Peyer's patch (tissue), 4 donors: Measurements from ENCODE around the gene DDR2. TPM values are rescaled to one million over a fixed set of nuclear protein-coding genes. Genes with fewer than 3 reads are reported as not detected.
A peak's percentile ranks its signal among the peaks of the same experiment; 100 is the strongest.

Source experiments
- DNase-seq, 3 donors: peaks; one replicate each; pipeline ENCODE4 v3.0.0-alpha.2; 2017 to 2019
- H3K27ac ChIP-seq, 4 donors: fragments of 200-600 bp; sonication (generic); one replicate each; pipeline ENCODE4 v1.5.1; 2016 to 2019
- H3K27me3 ChIP-seq, 2 donors: fragments of 200-600 bp; sonication (generic); one replicate each; pipeline ENCODE4 v1.5.1; 2019
- H3K36me3 ChIP-seq, 3 donors: fragments of 200-600 bp; sonication (generic); one replicate each; pipeline ENCODE4 v1.5.1; 2016 to 2019
- H3K4me1 ChIP-seq, 4 donors: fragments of 200-600 bp; sonication (generic); one replicate each; pipeline ENCODE4 v1.5.1; 2016 to 2019
- H3K4me3 ChIP-seq, 4 donors: fragments of 200-600 bp; sonication (generic); 1 replicate in 3 of 4; 2 replicates in 1 of 4; pipeline ENCODE4 v1.5.1; 2016 to 2019; ENCODE audit warnings: mild to moderate bottlenecking in 1 of 4
- H3K9me3 ChIP-seq, 4 donors: fragments of 200-600 bp; sonication (generic); one replicate each; pipeline ENCODE4 v1.5.1; 2016 to 2019; ENCODE audit warnings: mild to moderate bottlenecking in 1 of 4
- CTCF ChIP-seq, 6 experiments: fragments of 450-650 bp in 4 of 6; fragments of 200-600 bp in 2 of 6; sonication (generic) in 1 of 6; IDR thresholded peaks; one replicate each; pipeline ENCODE4 v1.5.1; 2017 to 2019; ENCODE audit warnings: antibody characterized with exemption in 6 of 6, mild to moderate bottlenecking in 3 of 6, moderate library complexity in 1 of 6
- POLR2A ChIP-seq, 2 donors: fragments of 450-650 bp; IDR thresholded peaks; one replicate each; pipeline ENCODE4 v1.5.1; 2017; ENCODE audit warnings: antibody characterized with exemption in 2 of 2, mild to moderate bottlenecking in 2 of 2, moderate library complexity in 2 of 2
- total RNA-seq, 4 donors: library from RNA; depleted of rRNA; stranded (reverse); fragments of >200 nt; gene quantifications; one replicate each; pipeline ENCODE4 v1.1.0, GENCODE V29; 2016

DDR2 gene
- total RNA-seq, 4 donors from 2014 or later = 14.9 to 112 (median 37.2) TPM

- peak in 1 of 3 donors; percentile 57 for DNase-seq
- TF ChIP-seq CTCF (IDR thresholded peaks at IDR 0.05) = no peak
- TF ChIP-seq POLR2A (IDR thresholded peaks at IDR 0.05) = no peak
- H3K27me3 ChIP-seq = no peaks in the 10 kb centered on the region
- no peaks in the 10 kb centered on the region for H3K36me3 ChIP-seq
- no peak overlapping the region for H3K4me3 ChIP-seq
- peak overlapping the region in 3 of 4 donors; percentile 25 to 66 (median 63) for H3K27ac ChIP-seq
- H3K9me3 ChIP-seq = no peaks in the 10 kb centered on the region
- H3K4me1 ChIP-seq = peaks cover 0 to 14% (median 0%) of the 10 kb centered on the region in 4 donors
Measured at GRCh38 chr1:162696286-162696862, 64.1 kb downstream of the DDR2 start.

- Histone ChIP-seq H3K27me3 (no peaks in the 10 kb centered on the region), H3K27ac (peak overlapping the region in 2 of 4 donors; percentile 14 to 66), H3K9me3 (no peaks in the 10 kb centered on the region), H3K36me3 (no peaks in the 10 kb centered on the region), H3K4me3 (no peak overlapping the region), H3K4me1 (peaks cover 0 to 14% (median 0%) of the 10 kb centered on the region in 4 donors)
- TF ChIP-seq POLR2A (IDR thresholded peaks at IDR 0.05) = no peak
- TF ChIP-seq CTCF (IDR thresholded peaks at IDR 0.05) = no peak
- DNase-seq = no peak
Measured at GRCh38 chr1:162697140-162697895, 65.1 kb downstream of the DDR2 start.

- Histone ChIP-seq H3K9me3 (no peaks in the 10 kb centered on the region), H3K4me3 (no peak overlapping the region), H3K27ac (no peak overlapping the region), H3K36me3 (no peaks in the 10 kb centered on the region), H3K27me3 (no peaks in the 10 kb centered on the region), H3K4me1 (peaks cover 0 to 14% (median 0%) of the 10 kb centered on the region in 4 donors)
- DNase-seq = no peak
- no peak for TF ChIP-seq CTCF (IDR thresholded peaks at IDR 0.05)
- TF ChIP-seq POLR2A (IDR thresholded peaks at IDR 0.05) = no peak
Measured at GRCh38 chr1:162699366-162699765, 67.1 kb downstream of the DDR2 start.

GRCh38 chr1:162700131-162700530, 67.9 kb downstream of the DDR2 start:
- Histone ChIP-seq H3K27me3 (no peaks in the 10 kb centered on the region), H3K9me3 (no peaks in the 10 kb centered on the region), H3K4me1 (peaks cover 0 to 20% (median 0%) of the 10 kb centered on the region in 4 donors), H3K27ac (no peak overlapping the region), H3K36me3 (no peaks in the 10 kb centered on the region), H3K4me3 (no peak overlapping the region)
- no peak for DNase-seq
- no peak for TF ChIP-seq CTCF (IDR thresholded peaks at IDR 0.05)

- H3K4me1 ChIP-seq = peaks cover 0 to 21% (median 0%) of the 10 kb centered on the region in 4 donors
- DNase-seq = no peak
- H3K4me3 ChIP-seq = no peak overlapping the region
- no peaks in the 10 kb centered on the region for H3K9me3 ChIP-seq
- TF ChIP-seq CTCF (IDR thresholded peaks at IDR 0.05) (no peak), POLR2A (IDR thresholded peaks at IDR 0.05) (no peak)
- no peak overlapping the region for H3K27ac ChIP-seq
- H3K27me3 ChIP-seq = no peaks in the 10 kb centered on the region
- no peaks in the 10 kb centered on the region for H3K36me3 ChIP-seq
Measured at GRCh38 chr1:162701286-162701685, 69.0 kb downstream of the DDR2 start.
